NB4 (cell line): ENCODE measurements around the gene CADPS.

Source experiments
- DNase-seq: peaks from one replicate; pipeline ENCODE4 v3.0.0; 2010; ENCODE audit warnings: low read depth
- H3K4me3 ChIP-seq: one replicate; pipeline ENCODE4 v1.5.1; 2011; ENCODE audit warnings: mild to moderate bottlenecking, low read depth, low read length, moderate library complexity
- CTCF ChIP-seq: IDR thresholded peaks from one replicate; pipeline ENCODE4 v1.5.1; 2012; ENCODE audit warnings: low read depth, low read length
- MAX ChIP-seq: IDR thresholded peaks from 2 replicates; pipeline ENCODE4 v1.6.1; 2011; ENCODE audit warnings: low read depth, low read length
- MYC ChIP-seq: IDR thresholded peaks from 2 replicates; pipeline ENCODE4 v1.6.1; 2011; ENCODE audit warnings: low read depth, low read length
- POLR2A ChIP-seq: IDR thresholded peaks from 2 replicates; pipeline ENCODE4 v1.6.1; 2011; ENCODE audit warnings: mild to moderate bottlenecking; ENCODE audit not compliant: insufficient read length; ENCODE audit errors: extremely low read depth

CADPS gene

GRCh38 chr3:62818347-62818746, 56.9 kb downstream of the CADPS start:
- TF ChIP-seq CTCF, result no peak
- no peak for TF ChIP-seq POLR2A
- no peak for TF ChIP-seq MAX
- TF ChIP-seq MYC, result no peak
- no peak overlapping the region for H3K4me3 ChIP-seq
- no peak for DNase-seq

DNA sequence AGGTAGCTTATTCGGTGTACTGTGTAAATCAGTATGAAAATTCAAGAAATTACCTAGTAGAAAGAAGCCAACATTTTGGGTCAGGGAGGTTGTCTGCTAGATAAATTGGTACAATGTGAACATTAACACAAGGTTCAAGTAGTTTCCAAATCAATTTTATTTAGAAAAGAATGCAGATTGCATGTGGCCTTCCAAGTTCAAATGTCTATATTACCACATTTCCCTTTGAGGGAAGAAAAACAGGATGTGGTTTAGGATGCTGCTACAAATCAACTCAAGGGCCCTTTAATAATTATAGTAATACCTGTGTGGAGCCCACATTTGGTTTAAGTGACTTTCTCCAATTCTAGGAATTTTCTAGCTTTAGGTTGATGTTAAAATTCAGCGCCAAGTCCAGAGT, 57.5 kb downstream of the CADPS start:
- H3K4me3 ChIP-seq, result no peak overlapping the region
- TF ChIP-seq MYC (no peak), CTCF (no peak), MAX (no peak), POLR2A (no peak)
- peak; percentile 1 for DNase-seq

- TF ChIP-seq POLR2A, result no peak
- TF ChIP-seq MAX, result no peak
- TF ChIP-seq CTCF, result no peak
- TF ChIP-seq MYC, result no peak
- no peak overlapping the region for H3K4me3 ChIP-seq
- DNase-seq, result no peak
These were observed 59.2 kb downstream of the CADPS start for GRCh38 chr3:62815981-62816380.

DNA sequence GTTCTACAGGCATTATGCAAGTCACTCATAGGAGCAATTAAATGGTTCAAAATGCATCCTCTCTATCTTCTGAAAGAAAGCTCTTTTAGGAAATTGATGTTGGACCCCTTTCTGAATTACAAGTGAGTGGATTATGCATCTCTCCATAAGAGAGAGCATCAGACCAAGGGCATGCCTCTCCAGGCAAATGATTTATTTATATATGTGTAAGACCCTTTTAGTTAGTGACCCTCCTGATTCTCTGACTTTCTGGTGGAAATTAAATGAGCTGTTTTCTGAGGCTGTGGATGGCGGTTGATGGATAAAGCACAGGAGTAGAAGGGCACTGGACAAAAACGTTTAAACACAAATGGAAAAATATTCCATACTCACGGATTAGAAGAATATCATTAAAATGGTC, 62.6 kb downstream of the CADPS start:
- no peak overlapping the region for H3K4me3 ChIP-seq
- DNase-seq, result no peak
- TF ChIP-seq MYC, result no peak

DNA sequence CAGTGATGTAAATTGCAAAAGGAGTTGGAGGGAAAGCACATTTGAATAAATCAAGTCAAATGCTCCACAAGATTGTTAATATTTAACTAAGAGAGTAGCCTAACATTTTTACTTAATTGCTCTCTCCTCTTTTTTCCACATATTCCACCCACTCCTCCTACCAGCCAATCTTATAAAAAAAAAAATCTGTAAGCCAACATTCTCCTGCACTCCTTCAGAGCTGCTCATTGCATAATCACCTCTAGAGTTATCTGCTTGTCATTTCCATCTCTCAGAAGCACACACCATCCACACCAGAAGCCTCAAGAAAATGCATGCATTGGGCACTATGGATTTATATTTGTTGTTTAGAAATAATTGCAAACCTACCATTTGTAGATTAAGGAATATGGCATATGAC, 64.1 kb downstream of the CADPS start:
- H3K4me3 ChIP-seq, result no peak overlapping the region
- DNase-seq, result no peak
- no peak for TF ChIP-seq MAX
- TF ChIP-seq POLR2A, result no peak
- no peak for TF ChIP-seq CTCF
- no peak for TF ChIP-seq MYC

- DNase-seq, result no peak
- TF ChIP-seq CTCF (no peak), POLR2A (no peak), MAX (no peak), MYC (no peak)
These were observed 65.8 kb downstream of the CADPS start for GRCh38 chr3:62809369-62809768.

More at GRCh38 chr3:62809369-62809768, 65.8 kb downstream of the CADPS start:
- H3K4me3 ChIP-seq, result no peak overlapping the region
